Peyer's patch (tissue), 4 donors: ENCODE measurements around the gene OIT3.

Experiments
- CTCF ChIP-seq, 6 experiments: fragments of 450-650 bp in 4 of 6; fragments of 200-600 bp in 2 of 6; sonication (generic) in 1 of 6; IDR thresholded peaks; one replicate each; pipeline ENCODE4 v1.5.1; 2017 to 2019; ENCODE audit warnings: antibody characterized with exemption in 6 of 6, mild to moderate bottlenecking in 3 of 6, moderate library complexity in 1 of 6
- POLR2A ChIP-seq, 2 donors: fragments of 450-650 bp; IDR thresholded peaks; one replicate each; pipeline ENCODE4 v1.5.1; 2017; ENCODE audit warnings: antibody characterized with exemption in 2 of 2, mild to moderate bottlenecking in 2 of 2, moderate library complexity in 2 of 2

- TF ChIP-seq CTCF (IDR thresholded peaks at IDR 0.05): no peak
- no peak for TF ChIP-seq POLR2A (IDR thresholded peaks at IDR 0.05)
Observed at GRCh38 chr10:72912736-72913135, 19.2 kb downstream of the OIT3 start.
